NCI-H1694 (cell line): Measurements from ENCODE around the gene ADARB2.

Experiments used
- DNase-seq: peaks from one replicate; lab custom pipeline; 2025; lab: John Stamatoyannopoulos, UW

Gene ADARB2

GRCh38 chr10:1394155-1394912 lies 343.0 kb downstream of the ADARB2 start:
- no peak for DNase-seq

- no peak for DNase-seq
Observed at GRCh38 chr10:1393481-1393880, 343.8 kb downstream of the ADARB2 start.

GRCh38 chr10:1392127-1392526 lies 345.2 kb downstream of the ADARB2 start:
- DNase-seq = no peak

- no peak for DNase-seq
Observed at GRCh38 chr10:1390200-1390599, 347.1 kb downstream of the ADARB2 start.

- DNase-seq = no peak
Observed at GRCh38 chr10:1384026-1384425, 353.3 kb downstream of the ADARB2 start.

- DNase-seq = no peak
Observed at GRCh38 chr10:1382711-1383110, 354.6 kb downstream of the ADARB2 start.

- no peak for DNase-seq
Observed at GRCh38 chr10:1381339-1381738, 356.0 kb downstream of the ADARB2 start.

GRCh38 chr10:1380088-1380671 lies 357.1 kb downstream of the ADARB2 start:
- DNase-seq = no peak

- DNase-seq = no peak
Observed at GRCh38 chr10:1379601-1380000, 357.7 kb downstream of the ADARB2 start.

- no peak for DNase-seq
Observed at GRCh38 chr10:1378473-1378872, 358.9 kb downstream of the ADARB2 start.

GRCh38 chr10:1377740-1378397 lies 359.5 kb downstream of the ADARB2 start:
- no peak for DNase-seq

GRCh38 chr10:1377231-1377630 lies 360.1 kb downstream of the ADARB2 start:
- DNase-seq = no peak

GRCh38 chr10:1376384-1376945 lies 360.9 kb downstream of the ADARB2 start:
- no peak for DNase-seq

GRCh38 chr10:1375346-1376170 lies 361.8 kb downstream of the ADARB2 start:
- DNase-seq = no peak

- no peak for DNase-seq
Observed at GRCh38 chr10:1374511-1375345, 362.6 kb downstream of the ADARB2 start.

GRCh38 chr10:1373287-1373686 lies 364.0 kb downstream of the ADARB2 start:
- no peak for DNase-seq

- no peak for DNase-seq
Observed at GRCh38 chr10:1372212-1372611, 365.1 kb downstream of the ADARB2 start.

GRCh38 chr10:1370298-1370697 lies 367.0 kb downstream of the ADARB2 start:
- DNase-seq = no peak

GRCh38 chr10:1369665-1370064 lies 367.7 kb downstream of the ADARB2 start:
- DNase-seq = no peak

- DNase-seq = no peak
Observed at GRCh38 chr10:1369197-1369596, 368.1 kb downstream of the ADARB2 start.

GRCh38 chr10:1368842-1369171 lies 368.5 kb downstream of the ADARB2 start:
- no peak for DNase-seq
